ENCODE data around the gene ENOSF1. TPM values are rescaled to one million over a fixed set of nuclear protein-coding genes. Genes with fewer than 3 reads are reported as not detected.

Gene ENOSF1
- total and polyA plus RNA-seq, 10 of the 15 experiments (the other 5 are each of a cell fraction or from before 2014, with no cell fraction given), result 12.5 to 43.3 (median 29.5) TPM

DNA sequence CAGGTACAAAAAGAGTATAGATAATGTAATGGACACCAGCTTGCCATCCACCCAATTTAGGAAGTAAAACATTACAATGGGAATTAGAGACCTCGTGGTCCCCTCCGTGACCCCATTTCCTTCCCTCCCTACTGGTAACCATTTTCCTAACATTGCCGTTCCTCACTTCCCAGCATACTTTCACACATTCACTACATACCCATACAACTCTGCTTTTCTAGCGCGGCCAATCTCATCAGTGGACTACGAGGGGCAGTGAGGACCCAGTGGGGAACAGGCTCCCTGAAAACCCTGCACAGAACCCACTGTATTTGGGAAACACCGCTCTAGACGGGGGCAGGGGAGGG lies 1.1 kb downstream of the ENOSF1 start:
- peaks cover 17% of the 10 kb centered on the region for H3K79me2 ChIP-seq (ENCODE audit: control insufficient read depth, insufficient read depth, low read length)
- 13% methylated on average over 8 of the region's 8 CpGs for WGBS (ENCODE audit: insufficient coverage, insufficient replicate concordance, low lambda C conversion rate, missing lambda C conversion rate)
- ChIA-PET POLR2A (no interaction called here), CTCF (interaction anchor here (0.9 to 2.3 kb wide), 2 partner anchors 119 to 122 kb away, joined by 3 to 14 read pairs; no protein-coding TSS in a partner anchor), RAD21 (ENCODE audit: unreplicated experiment) (interaction anchor here (1.2 kb wide), 1 partner anchor 87 kb away, joined by 5 read pairs; no protein-coding TSS in a partner anchor), SMC1A (ENCODE audit: uncharacterized antibody, unreplicated experiment) (interaction anchor here (1.0 kb wide), 1 partner anchor 119 kb away, joined by 3 read pairs; no protein-coding TSS in a partner anchor)
- in situ Hi-C loops (cut with MboI) (no loop called here), intact Hi-C loops (cut with micrococcal nuclease; ENCODE audit: unreplicated experiment) (loop anchor here (10.0 kb wide), 1 partner anchor 86 kb away; no protein-coding TSS in a partner anchor)
- DNase-seq (ENCODE audit: low read depth, low spot score) (no peak), FAIRE-seq (no peak), ATAC-seq (no peak; the same call in 1 of the 3 replicates)
- H2AFZ ChIP-seq (ENCODE audit: control insufficient read depth, low read depth, low read length), result peak overlapping the region; percentile 62
- no peaks in the 10 kb centered on the region for H3K9me3 ChIP-seq (replicated peaks; ENCODE audit: control insufficient read depth, insufficient read depth, low read length)
- H3K4me1 ChIP-seq (ENCODE audit: control insufficient read depth, insufficient read depth, low read length), result no peaks in the 10 kb centered on the region; the same call in 1 of the 2 replicates
- peak overlapping the region; percentile 87 for H3K4me2 ChIP-seq (ENCODE audit: control insufficient read depth, insufficient read depth)
- BruUV-seq (replicated peaks), result no TSS peak
- H3K4me3 ChIP-seq, result peak overlapping the region; percentile 69
- no peaks in the 10 kb centered on the region for H4K20me1 ChIP-seq (ENCODE audit: control insufficient read depth, insufficient read depth)
- H3K27ac ChIP-seq (ENCODE audit: control insufficient read depth, insufficient read depth), result peak overlapping the region; percentile 51
- H3K36me3 ChIP-seq (ENCODE audit: control insufficient read depth in 2 of 2, insufficient read depth in 2 of 2, low read length in 1 of 2), result no peaks in the 10 kb centered on the region
- TF ChIP-seq POLR2AphosphoS5 (IDR thresholded peaks at IDR 0.05; ENCODE audit: low read length) (no peak), TAF1 (IDR thresholded peaks at IDR 0.05; ENCODE audit: borderline replicate concordance, low read depth, low read length) (no peak)
- no peaks in the 10 kb centered on the region for H3K27me3 ChIP-seq (replicated peaks in 1 of 2; ENCODE audit: control insufficient read depth in 2 of 2, insufficient read depth in 2 of 2, low read length in 1 of 2)
- H3K9ac ChIP-seq (ENCODE audit: control insufficient read depth, insufficient read depth, low read length), result peak overlapping the region; percentile 85

DNA sequence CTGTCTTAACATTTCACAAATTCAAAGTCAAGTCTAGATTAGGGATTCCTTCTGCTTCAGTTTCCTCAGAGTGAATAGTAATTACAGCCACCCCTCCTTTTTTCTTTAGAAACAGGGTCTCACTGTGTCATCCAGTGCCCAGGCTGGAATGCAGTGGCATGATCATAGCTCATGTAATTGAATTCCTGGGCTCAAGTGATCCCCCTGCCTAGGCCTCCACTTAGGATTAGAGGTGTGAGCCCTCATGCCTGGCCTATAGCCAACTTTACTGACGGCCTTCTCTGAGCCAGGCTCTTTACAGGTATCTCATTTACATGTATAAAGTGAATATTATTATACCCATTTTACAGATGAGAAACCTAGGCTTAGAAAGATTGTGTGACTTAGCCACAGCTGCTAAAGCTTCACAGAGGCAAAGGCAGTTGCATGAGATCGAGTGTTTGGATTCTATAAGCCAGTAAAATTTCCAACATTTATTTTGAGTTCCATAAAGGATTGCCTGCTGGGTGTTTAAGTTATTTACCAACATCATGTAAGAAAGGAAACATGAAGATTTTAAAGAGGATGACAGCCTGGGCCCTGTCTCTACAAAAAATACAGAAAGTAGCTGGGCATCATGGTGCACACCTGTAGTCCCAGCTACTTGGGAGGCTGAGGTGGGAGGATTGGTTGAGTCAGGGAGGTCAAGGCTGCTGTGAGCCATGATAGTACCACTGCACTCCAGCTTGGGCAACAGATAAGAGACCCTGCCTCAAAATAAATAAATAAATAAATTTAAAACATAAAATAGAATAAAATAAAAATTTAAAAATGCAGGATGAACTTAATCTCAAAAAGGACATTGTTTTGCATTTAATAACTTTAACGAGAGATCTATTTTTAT lies 1.8 kb downstream of the ENOSF1 start:
- Histone ChIP-seq H3K4me2 (ENCODE audit: control insufficient read depth, insufficient read depth) (peak overlapping the region; percentile 87), H3K9ac (ENCODE audit: control insufficient read depth, insufficient read depth, low read length) (peak overlapping the region; percentile 85; the same call in 1 of the 2 replicates), H3K4me3 (no peak overlapping the region), H3K27me3 (replicated peaks in 1 of 2; ENCODE audit: control insufficient read depth in 2 of 2, insufficient read depth in 2 of 2, low read length in 1 of 2) (no peaks in the 10 kb centered on the region), H3K9me3 (replicated peaks; ENCODE audit: control insufficient read depth, insufficient read depth, low read length) (no peaks in the 10 kb centered on the region), H3K36me3 (ENCODE audit: control insufficient read depth in 2 of 2, insufficient read depth in 2 of 2, low read length in 1 of 2) (no peaks in the 10 kb centered on the region), H3K79me2 (ENCODE audit: control insufficient read depth, insufficient read depth, low read length) (peaks cover 17% of the 10 kb centered on the region), H4K20me1 (ENCODE audit: control insufficient read depth, insufficient read depth) (no peaks in the 10 kb centered on the region), H3K27ac (ENCODE audit: control insufficient read depth, insufficient read depth) (no peak overlapping the region), H3K4me1 (ENCODE audit: control insufficient read depth, insufficient read depth, low read length) (no peaks in the 10 kb centered on the region; the same call in 1 of the 2 replicates), H2AFZ (ENCODE audit: control insufficient read depth, low read depth, low read length) (peak overlapping the region; percentile 62)
- ATAC-seq (no peak), FAIRE-seq (no peak), DNase-seq (ENCODE audit: low read depth, low spot score) (no peak)
- BruUV-seq (replicated peaks), result no TSS peak
- ChIA-PET RAD21 (ENCODE audit: unreplicated experiment) (interaction anchor here (1.2 kb wide), 1 partner anchor 86 kb away, joined by 5 read pairs; no protein-coding TSS in a partner anchor), CTCF (interaction anchor here (0.8 to 2.3 kb wide), 4 partner anchors 105 to 129 kb away, joined by 3 to 14 read pairs (median 4); no protein-coding TSS in a partner anchor), POLR2A (no interaction called here), SMC1A (ENCODE audit: uncharacterized antibody, unreplicated experiment) (interaction anchor here (0.6 to 1.0 kb wide), 3 partner anchors 13 to 120 kb away, joined by 3 read pairs; no protein-coding TSS in a partner anchor)
- in situ Hi-C loops (cut with MboI), result no loop called here
- WGBS (ENCODE audit: insufficient coverage, insufficient replicate concordance, low lambda C conversion rate, missing lambda C conversion rate), result 65% methylated on average over 3 of the region's 3 CpGs
- intact Hi-C loops (cut with micrococcal nuclease; ENCODE audit: unreplicated experiment), result loop anchor here (10.0 kb wide), 1 partner anchor 86 kb away; no protein-coding TSS in a partner anchor
- TF ChIP-seq STAT3 (IDR thresholded peaks at IDR 0.05; ENCODE audit: low read depth, low read length), result no peak
- TF ChIP-seq, protein P1, sequence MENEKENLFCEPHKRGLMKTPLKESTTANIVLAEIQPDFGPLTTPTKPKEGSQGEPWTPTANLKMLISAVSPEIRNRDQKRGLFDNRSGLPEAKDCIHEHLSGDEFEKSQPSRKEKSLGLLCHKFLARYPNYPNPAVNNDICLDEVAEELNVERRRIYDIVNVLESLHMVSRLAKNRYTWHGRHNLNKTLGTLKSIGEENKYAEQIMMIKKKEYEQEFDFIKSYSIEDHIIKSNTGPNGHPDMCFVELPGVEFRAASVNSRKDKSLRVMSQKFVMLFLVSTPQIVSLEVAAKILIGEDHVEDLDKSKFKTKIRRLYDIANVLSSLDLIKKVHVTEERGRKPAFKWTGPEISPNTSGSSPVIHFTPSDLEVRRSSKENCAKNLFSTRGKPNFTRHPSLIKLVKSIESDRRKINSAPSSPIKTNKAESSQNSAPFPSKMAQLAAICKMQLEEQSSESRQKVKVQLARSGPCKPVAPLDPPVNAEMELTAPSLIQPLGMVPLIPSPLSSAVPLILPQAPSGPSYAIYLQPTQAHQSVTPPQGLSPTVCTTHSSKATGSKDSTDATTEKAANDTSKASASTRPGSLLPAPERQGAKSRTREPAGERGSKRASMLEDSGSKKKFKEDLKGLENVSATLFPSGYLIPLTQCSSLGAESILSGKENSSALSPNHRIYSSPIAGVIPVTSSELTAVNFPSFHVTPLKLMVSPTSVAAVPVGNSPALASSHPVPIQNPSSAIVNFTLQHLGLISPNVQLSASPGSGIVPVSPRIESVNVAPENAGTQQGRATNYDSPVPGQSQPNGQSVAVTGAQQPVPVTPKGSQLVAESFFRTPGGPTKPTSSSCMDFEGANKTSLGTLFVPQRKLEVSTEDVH (IDR thresholded peaks at IDR 0.05; ENCODE audit: low read depth, partially characterized antibody), result no peak
- no peak for TF ChIP-seq TCF7 (IDR thresholded peaks at IDR 0.05; ENCODE audit: borderline replicate concordance)
- TF ChIP-seq, protein P2, sequence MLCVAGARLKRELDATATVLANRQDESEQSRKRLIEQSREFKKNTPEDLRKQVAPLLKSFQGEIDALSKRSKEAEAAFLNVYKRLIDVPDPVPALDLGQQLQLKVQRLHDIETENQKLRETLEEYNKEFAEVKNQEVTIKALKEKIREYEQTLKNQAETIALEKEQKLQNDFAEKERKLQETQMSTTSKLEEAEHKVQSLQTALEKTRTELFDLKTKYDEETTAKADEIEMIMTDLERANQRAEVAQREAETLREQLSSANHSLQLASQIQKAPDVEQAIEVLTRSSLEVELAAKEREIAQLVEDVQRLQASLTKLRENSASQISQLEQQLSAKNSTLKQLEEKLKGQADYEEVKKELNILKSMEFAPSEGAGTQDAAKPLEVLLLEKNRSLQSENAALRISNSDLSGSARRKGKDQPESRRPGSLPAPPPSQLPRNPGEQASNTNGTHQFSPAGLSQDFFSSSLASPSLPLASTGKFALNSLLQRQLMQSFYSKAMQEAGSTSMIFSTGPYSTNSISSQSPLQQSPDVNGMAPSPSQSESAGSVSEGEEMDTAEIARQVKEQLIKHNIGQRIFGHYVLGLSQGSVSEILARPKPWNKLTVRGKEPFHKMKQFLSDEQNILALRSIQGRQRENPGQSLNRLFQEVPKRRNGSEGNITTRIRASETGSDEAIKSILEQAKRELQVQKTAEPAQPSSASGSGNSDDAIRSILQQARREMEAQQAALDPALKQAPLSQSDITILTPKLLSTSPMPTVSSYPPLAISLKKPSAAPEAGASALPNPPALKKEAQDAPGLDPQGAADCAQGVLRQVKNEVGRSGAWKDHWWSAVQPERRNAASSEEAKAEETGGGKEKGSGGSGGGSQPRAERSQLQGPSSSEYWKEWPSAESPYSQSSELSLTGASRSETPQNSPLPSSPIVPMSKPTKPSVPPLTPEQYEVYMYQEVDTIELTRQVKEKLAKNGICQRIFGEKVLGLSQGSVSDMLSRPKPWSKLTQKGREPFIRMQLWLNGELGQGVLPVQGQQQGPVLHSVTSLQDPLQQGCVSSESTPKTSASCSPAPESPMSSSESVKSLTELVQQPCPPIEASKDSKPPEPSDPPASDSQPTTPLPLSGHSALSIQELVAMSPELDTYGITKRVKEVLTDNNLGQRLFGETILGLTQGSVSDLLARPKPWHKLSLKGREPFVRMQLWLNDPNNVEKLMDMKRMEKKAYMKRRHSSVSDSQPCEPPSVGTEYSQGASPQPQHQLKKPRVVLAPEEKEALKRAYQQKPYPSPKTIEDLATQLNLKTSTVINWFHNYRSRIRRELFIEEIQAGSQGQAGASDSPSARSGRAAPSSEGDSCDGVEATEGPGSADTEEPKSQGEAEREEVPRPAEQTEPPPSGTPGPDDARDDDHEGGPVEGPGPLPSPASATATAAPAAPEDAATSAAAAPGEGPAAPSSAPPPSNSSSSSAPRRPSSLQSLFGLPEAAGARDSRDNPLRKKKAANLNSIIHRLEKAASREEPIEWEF (IDR thresholded peaks at IDR 0.05; ENCODE audit: insufficient replicate concordance, low read depth, low read length), result no peak

Data from GM12878 (cell line).